Activated CD4-positive, alpha-beta T cell treated with anti-CD3 and anti-CD28 coated beads, Interleukin-2, amount 50 U/mL, for 1 hour (primary cell): ENCODE data around the gene ERG28.
"Not testable (repeated sequence)": the region's sequence is repeated elsewhere in the genome, so short reads cannot be mapped to it uniquely, and the experiment has no call there.

Experiments
- DNase-seq: peaks from one replicate; pipeline ENCODE4 v3.0.0-alpha.2; 2020

ERG28 gene, protein sequence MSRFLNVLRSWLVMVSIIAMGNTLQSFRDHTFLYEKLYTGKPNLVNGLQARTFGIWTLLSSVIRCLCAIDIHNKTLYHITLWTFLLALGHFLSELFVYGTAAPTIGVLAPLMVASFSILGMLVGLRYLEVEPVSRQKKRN

GRCh38 chr14:75660630-75661498 lies at the start of gene ERG28, which contains the start of gene TTLL5:
Gene ERG28 (minus strand): TSS chr14:75660876. CDS start chr14:75657502, 3,374 bp downstream.
Gene TTLL5 (plus strand): TSS chr14:75661246. CDS start chr14:75663150, 1,904 bp downstream.
- DNase-seq = peak; percentile 95

DNA sequence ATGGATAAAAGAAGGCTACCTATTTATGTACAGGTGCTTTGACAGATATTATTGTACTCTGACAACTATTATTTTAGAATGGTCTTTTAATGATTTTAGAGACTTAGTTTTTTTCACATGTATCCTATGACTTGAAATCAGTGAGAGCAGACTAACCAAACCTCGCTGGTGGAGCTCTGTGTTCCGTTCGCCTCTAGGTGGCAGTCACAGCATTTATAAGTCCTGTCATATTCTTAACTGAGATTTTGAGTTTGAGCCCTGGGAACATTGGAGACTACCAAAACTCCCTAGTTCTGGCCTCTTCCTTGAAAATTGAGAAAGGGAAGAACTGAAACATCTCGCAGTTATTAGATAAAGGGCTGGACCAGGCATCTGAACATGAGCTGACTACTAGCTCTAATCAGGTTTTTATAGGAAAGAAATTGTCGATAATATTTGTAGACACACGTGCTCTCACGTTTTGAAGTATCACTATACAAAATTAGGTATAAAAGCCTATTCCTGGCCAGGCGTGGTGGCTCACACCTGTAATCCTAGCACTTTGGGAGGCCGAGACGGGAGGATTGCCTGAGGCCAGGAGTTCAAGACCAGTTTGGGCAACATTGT lies 48.6 kb upstream of the ERG28 start:
- peak; percentile 58 for DNase-seq

- no peak for DNase-seq
These were observed 44.3 kb upstream of the ERG28 start for GRCh38 chr14:75705014-75705413.

- no peak for DNase-seq
These were observed 42.8 kb upstream of the ERG28 start for GRCh38 chr14:75703467-75703866.

DNA sequence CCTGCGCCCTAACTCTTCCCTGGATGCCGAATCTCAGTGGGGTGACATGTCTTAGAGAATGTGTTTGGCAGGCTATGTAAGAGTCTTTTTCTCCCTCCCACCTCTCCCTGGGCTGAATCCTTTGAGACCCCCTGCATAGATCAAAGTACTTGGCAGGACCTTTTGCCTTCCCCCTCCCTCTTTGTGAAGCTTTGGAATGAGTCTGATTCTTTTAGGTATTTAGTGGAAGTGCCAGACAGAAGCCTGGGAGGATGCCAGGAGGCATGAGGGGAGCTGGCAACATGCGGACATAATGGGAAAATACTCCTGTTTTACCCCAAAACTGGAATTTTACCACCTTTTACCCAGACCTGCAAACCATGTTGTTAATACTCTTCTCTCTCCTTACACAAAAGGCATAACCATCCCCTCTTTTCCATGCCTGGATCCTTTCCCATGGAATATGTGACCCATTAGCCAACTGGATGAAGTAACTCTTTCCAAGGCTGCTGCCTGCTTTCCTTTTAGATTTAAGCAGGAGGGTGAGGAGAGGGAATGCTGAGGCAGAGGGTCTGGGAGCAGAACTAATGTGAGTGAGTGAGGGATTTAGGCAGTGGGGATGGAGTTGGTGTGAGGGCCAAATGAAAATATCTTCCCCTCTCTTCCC lies 42.1 kb upstream of the ERG28 start:
- DNase-seq = no peak

- no peak for DNase-seq
These were observed 41.4 kb upstream of the ERG28 start for GRCh38 chr14:75702122-75702521.

DNA sequence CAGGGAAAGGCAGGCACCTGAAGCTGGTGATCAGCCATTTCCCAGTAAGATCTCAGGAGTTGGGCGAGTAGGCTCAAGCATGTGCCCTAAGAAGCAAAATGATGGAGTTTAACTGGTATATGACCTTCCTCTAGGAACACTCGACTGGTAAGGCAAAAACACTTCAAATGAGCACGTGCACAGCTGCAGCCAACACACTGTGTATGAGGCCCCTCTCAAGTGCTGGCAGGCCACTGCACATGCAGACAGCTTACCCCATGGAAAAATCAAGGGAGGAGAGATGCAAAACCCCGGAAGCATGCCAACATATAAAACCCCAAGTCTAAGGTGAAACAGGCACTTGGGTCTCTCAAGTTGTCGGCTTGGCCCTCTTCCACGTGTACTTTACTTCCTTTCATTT lies 39.6 kb upstream of the ERG28 start:
- DNase-seq = no peak

DNA sequence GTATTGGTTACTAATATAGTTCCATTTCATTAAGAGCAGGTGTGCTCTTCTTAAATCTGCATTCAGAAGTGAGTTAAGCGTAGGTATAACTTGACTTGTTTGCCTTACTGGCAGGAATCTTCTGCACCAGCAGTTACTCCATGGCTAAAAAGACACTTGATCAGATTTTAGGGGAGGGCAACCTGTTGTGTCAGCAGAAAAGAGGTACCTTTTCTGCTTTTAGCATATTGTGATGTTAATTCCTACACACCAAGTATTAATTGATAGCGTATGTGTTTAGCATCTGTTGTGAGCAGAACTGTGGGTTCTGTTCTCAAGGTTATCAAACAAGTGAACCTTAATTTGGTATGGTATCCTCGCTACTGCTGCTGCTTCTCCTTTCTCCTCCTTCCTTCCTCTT lies 38.7 kb upstream of the ERG28 start:
- DNase-seq = no peak

DNA sequence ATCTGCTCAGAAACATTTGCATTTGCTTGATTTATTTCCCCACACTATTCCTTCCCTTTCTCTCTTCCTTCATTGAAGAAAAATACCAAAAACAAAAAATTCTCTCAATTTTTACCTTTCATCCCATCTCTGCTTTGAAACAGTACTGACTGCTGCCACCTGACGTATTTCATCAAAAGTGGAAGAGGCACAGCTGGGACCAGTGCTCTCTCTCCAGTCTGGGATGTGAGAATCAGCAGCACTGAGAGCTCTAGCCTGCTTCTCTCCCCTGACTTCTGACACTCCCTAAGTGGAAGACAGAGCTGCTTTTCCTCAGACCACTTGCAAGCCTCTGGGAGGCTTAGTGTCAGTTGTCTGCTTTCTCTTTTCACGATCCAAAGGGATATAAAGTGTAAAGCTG lies 37.2 kb upstream of the ERG28 start:
- no peak for DNase-seq

DNA sequence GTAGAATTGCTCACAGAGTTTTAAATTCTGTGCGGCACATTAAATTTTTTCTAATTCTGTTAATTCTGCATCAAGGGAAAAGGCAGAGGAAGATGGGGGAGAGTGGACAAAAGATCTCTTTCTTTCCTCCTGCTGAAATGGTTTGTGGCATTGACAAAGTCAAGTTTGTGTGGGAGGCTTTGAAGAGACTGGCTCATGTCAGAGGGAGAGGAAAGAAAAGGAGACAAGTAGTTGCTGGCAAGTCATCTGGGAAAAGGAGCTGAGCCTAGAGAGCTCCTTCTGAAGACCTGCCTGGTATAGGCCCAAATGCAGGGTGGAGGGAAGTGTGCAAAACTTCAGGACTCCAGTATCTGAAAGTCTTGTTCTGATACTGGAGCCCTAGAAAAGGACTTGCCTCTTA lies 36.7 kb upstream of the ERG28 start:
- DNase-seq = no peak

- not testable (repeated sequence) for DNase-seq
These were observed 34.3 kb upstream of the ERG28 start for GRCh38 chr14:75695025-75695424.

DNA sequence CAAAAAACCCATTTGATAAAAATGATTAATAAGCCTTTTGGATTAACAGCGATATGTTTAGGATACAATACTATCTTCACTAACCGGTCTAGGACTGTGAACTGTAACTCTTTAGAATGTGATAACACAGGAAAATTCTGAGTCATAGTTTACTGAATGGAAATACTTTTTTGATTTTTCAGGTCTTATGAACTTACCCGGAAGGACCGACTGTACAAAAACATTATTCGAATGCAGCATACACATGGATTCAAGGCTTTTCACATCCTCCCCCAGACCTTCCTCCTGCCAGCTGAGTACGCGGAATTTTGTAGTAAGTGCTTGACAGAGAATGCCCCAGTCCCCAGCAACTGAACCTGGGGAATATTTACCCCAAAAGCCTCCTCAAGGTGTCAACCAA lies 29.3 kb upstream of the ERG28 start:
- DNase-seq = no peak

GRCh38 chr14:75689012-75689411 lies 28.3 kb upstream of the ERG28 start:
- DNase-seq = no peak

DNA sequence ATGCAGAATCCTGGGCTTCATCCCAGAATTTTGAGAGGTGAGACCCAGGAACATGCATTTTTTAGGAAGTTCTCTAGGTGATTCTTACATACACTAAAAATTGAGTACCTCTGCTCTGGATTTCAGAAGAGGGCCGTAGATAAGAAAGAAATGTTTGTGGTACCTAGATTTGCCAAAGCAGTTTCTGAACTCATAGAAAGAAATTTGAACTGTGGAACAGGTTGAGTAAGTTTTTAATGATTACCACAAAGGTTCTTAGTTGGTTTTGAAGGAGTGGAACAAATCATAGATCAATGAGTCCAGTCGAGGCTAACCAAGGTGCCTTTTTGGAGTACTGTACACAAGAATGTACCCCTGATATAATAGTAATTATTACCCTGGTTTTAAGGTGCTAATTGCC lies 25.2 kb upstream of the ERG28 start:
- DNase-seq = no peak

GRCh38 chr14:75675265-75675960 lies 14.7 kb upstream of the ERG28 start:
- DNase-seq = no peak

- no peak for DNase-seq
These were observed 12.8 kb upstream of the ERG28 start for GRCh38 chr14:75673345-75674035.

- no peak for DNase-seq
These were observed 12.0 kb upstream of the ERG28 start for GRCh38 chr14:75672605-75673192.

GRCh38 chr14:75667099-75667765 lies 6.6 kb upstream of the ERG28 start:
- no peak for DNase-seq

GRCh38 chr14:75662966-75663365 lies 2.3 kb upstream of the ERG28 start:
- no peak for DNase-seq

- DNase-seq = no peak
These were observed 781 bp upstream of the ERG28 start for GRCh38 chr14:75661499-75661814.

GRCh38 chr14:75660238-75660629 lies 442 bp downstream of the ERG28 start:
- no peak for DNase-seq

- DNase-seq = no peak
These were observed 1.7 kb downstream of the ERG28 start for GRCh38 chr14:75658957-75659356.
